HepG2 (cell line): ENCODE data around the gene NEDD4L. TPM values are rescaled to one million over a fixed set of nuclear protein-coding genes. Genes with fewer than 3 reads are reported as not detected.

Source experiments
- CEBPG ChIP-seq: IDR thresholded peaks from 2 replicates; pipeline ENCODE4 v1.6.1; 2016
- CHD2 ChIP-seq: IDR thresholded peaks from 2 replicates; pipeline ENCODE4 v1.6.1; 2011; ENCODE audit warnings: low read depth, low read length, improper control_type of control experiment
- CREB1 ChIP-seq, 2 experiments: fragments of 450-650 bp in 1 of 2; IDR thresholded peaks; 2 replicates each; pipeline ENCODE4 v1.6.1; 2016 to 2017; ENCODE audit warnings: control low read depth in 1 of 2, mild to moderate bottlenecking in 1 of 2, missing compliant biosample characterization in 1 of 2, missing genetic modification characterization in 1 of 2
- ETV5 ChIP-seq: IDR thresholded peaks from 2 replicates; pipeline ENCODE4 v1.6.1; 2018; ENCODE audit warnings: missing biosample characterization, missing genetic modification reagents, inconsistent platforms, borderline replicate concordance
- HCFC1 ChIP-seq: fragments of 150-350 bp; IDR thresholded peaks from 2 replicates; pipeline ENCODE4 v1.6.1; 2014; ENCODE audit warnings: low read depth, low read length
- HMGA1 ChIP-seq: sonication (generic); formaldehyde crosslinking; conservative IDR thresholded peaks from 2 replicates; pipeline ENCODE4 v1.4.0; 2020; ENCODE audit warnings: missing genetic modification reagents
- KDM6A ChIP-seq: IDR thresholded peaks from 2 replicates; pipeline ENCODE4 v1.6.1; 2016; ENCODE audit warnings: low read depth
- LCORL ChIP-seq, 2 experiments: fragments of 450-650 bp in 1 of 2; sonication (generic) in 1 of 2; formaldehyde crosslinking in 1 of 2; IDR thresholded peaks; 2 replicates each; pipeline versions ENCODE4 v1.5.0 to v1.6.1; 2017 to 2020; ENCODE audit warnings: antibody characterized with exemption in 1 of 2, missing genetic modification reagents in 1 of 2
- MXD4 ChIP-seq: IDR thresholded peaks from 2 replicates; pipeline ENCODE4 v1.6.1; 2016; ENCODE audit warnings: mild to moderate bottlenecking, missing biosample characterization, missing genetic modification reagents
- NCOR1 ChIP-seq: fragments of 200-600 bp; sonication (generic); IDR thresholded peaks from 2 replicates; pipeline ENCODE4 v1.7.0; 2017; ENCODE audit warnings: antibody characterized with exemption, low read length, borderline replicate concordance
- NR2C2 ChIP-seq: sonication (generic); formaldehyde crosslinking; IDR thresholded peaks from 2 replicates; pipeline ENCODE4 v1.4.0; 2020; ENCODE audit warnings: missing genetic modification reagents, mild to moderate bottlenecking, moderate library complexity, borderline replicate concordance
- RAD21 ChIP-seq: fragments of 450-650 bp; formaldehyde crosslinking; IDR thresholded peaks from 2 replicates; pipeline ENCODE4 v1.5.0; 2020; ENCODE audit warnings: mild to moderate bottlenecking
- SP4 ChIP-seq: sonication (generic); formaldehyde crosslinking; IDR thresholded peaks from 2 replicates; pipeline ENCODE4 v1.8.1; 2023; ENCODE audit warnings: mild to moderate bottlenecking, missing genetic modification reagents
- TBX2 ChIP-seq: sonication (generic); formaldehyde crosslinking; IDR thresholded peaks from 2 replicates; pipeline ENCODE4 v1.5.0; 2020; ENCODE audit warnings: missing genetic modification reagents, mild to moderate bottlenecking, borderline replicate concordance
- ZSCAN9 ChIP-seq: IDR thresholded peaks from 2 replicates; pipeline ENCODE4 v1.6.1; 2016; ENCODE audit warnings: borderline replicate concordance
- polyA plus RNA-seq, 8 experiments: library from polyadenylated mRNA; depleted of rRNA in 3 of 8; stranded (reverse) in 7 of 8; unstranded in 1 of 8; fragments of >200 nt; fragmentation: Illumina TruSeq in 4 of 8; extraction: Trizol in 4 of 8; gene quantifications; 2 replicates each; pipeline versions ENCODE4 v1.2.1 to v1.2.3, GENCODE V29; 2011 to 2016; ENCODE audit warnings: low read depth in 4 of 8, missing spikeins in 1 of 8, mixed read lengths in 1 of 8; ENCODE audit not compliant: insufficient read depth in 1 of 8
- total RNA-seq, 5 experiments: library from RNA; depleted of rRNA; stranded (reverse); fragments of >200 nt; fragmentation: Illumina TruSeq; extraction: Trizol; gene quantifications; 2 replicates each; pipeline ENCODE4 v1.2.3, GENCODE V29; 2016; ENCODE audit warnings: low read depth in 1 of 5
- TF ChIP-seq, protein P1 (sequence below), 2 experiments: sonication (generic) in 1 of 2; formaldehyde crosslinking in 1 of 2; IDR thresholded peaks; 2 replicates each; pipeline versions ENCODE4 v1.4.0 to v1.6.1; 2016 to 2020; ENCODE audit warnings: borderline replicate concordance in 1 of 2, low read depth in 1 of 2, mild to moderate bottlenecking in 1 of 2, missing genetic modification reagents in 1 of 2
- TF ChIP-seq, protein P2 (sequence below): sonication (generic); formaldehyde crosslinking; IDR thresholded peaks from 2 replicates; pipeline ENCODE4 v1.5.0; 2020; ENCODE audit warnings: mild to moderate bottlenecking, missing genetic modification reagents, moderate library complexity
- TF ChIP-seq, protein P3 (sequence below): sonication (generic); formaldehyde crosslinking; IDR thresholded peaks from 2 replicates; pipeline ENCODE4 v1.9.0; 2021; ENCODE audit warnings: missing genetic modification reagents, borderline replicate concordance

Gene NEDD4L
- total and polyA plus RNA-seq, 2 of the 13 experiments (the other 11 are each of a cell fraction or from before 2014, with no cell fraction given): 168 to 390 TPM

DNA sequence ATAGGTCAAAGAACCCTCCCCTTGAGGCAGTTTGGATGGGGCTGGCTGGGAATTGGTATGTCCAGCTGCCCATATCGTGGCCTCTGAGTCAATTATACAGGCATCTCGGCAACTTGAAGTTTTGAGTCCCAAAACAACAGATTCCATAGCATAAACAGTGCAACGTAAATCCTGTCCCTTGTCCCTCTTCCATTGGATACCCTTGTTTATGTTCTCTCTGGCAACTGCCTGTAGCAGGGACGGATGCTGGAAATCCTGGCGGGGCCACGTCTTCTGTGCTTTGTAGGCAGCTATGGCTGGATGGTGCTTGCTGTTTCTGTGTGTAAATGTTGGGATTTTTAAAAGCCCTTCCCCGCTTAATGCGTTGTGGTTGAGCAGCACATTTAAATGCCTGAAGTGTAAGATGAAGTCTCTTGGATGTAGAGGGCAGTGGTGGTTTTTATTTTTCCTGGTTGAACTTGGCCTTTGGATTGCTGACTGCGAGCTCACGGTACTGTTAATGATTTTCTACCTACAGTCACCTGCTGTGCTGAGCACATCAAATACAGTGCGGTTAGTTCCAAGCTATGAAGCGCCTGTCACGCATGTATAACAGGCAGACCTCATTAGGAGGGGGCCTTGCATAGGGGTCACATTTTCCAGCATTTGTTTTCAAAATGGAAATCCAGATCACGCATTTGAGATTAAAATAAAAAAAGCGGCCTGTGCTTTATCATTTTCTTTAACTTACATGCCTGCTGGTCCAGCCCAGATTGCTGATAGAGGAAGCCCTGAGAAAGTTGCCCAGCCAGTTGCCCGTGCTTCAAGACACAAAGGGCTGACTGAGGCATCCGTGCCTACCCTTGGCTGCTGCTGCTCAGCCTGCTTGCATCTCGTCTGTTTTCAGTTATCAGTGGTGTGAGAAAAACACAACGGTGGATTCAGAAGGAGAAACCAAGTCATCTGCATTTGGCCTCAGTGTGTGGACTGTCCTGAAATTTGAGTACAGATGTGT lies 84.7 kb downstream of the NEDD4L start (continued):
- no peak for TF ChIP-seq HMGA1
- no peak for TF ChIP-seq SP4
- TF ChIP-seq ZSCAN9 (CRISPR knock-in tag): no peak
- no peak for TF ChIP-seq CEBPG (CRISPR knock-in tag)
- TF ChIP-seq TBX2 (CRISPR knock-in tag): peak; percentile 38; the same call in 1 of the 2 replicates
- TF ChIP-seq, protein P1, sequence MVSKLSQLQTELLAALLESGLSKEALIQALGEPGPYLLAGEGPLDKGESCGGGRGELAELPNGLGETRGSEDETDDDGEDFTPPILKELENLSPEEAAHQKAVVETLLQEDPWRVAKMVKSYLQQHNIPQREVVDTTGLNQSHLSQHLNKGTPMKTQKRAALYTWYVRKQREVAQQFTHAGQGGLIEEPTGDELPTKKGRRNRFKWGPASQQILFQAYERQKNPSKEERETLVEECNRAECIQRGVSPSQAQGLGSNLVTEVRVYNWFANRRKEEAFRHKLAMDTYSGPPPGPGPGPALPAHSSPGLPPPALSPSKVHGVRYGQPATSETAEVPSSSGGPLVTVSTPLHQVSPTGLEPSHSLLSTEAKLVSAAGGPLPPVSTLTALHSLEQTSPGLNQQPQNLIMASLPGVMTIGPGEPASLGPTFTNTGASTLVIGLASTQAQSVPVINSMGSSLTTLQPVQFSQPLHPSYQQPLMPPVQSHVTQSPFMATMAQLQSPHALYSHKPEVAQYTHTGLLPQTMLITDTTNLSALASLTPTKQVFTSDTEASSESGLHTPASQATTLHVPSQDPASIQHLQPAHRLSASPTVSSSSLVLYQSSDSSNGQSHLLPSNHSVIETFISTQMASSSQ (IDR thresholded peaks at IDR 0.05; ENCODE audit: low read depth): peak; percentile 83
- TF ChIP-seq, protein P1 (CRISPR knock-in tag; IDR thresholded peaks at IDR 0.05; ENCODE audit: borderline replicate concordance): peak; percentile 88
- no peak for TF ChIP-seq CREB1 (IDR thresholded peaks at IDR 0.05)
- peak; percentile 27; the same call in 1 of the 2 replicates for TF ChIP-seq CREB1 (CRISPR knock-in tag; IDR thresholded peaks at IDR 0.05)
- TF ChIP-seq MXD4: no peak
- no peak for TF ChIP-seq CHD2
- peak; percentile 26; the same call in 1 of the 2 replicates for TF ChIP-seq NCOR1
- TF ChIP-seq NR2C2 (CRISPR knock-in tag): no peak
- TF ChIP-seq KDM6A (CRISPR knock-in tag): no peak
- no peak for TF ChIP-seq ETV5 (CRISPR knock-in tag)
- TF ChIP-seq, protein P2, sequence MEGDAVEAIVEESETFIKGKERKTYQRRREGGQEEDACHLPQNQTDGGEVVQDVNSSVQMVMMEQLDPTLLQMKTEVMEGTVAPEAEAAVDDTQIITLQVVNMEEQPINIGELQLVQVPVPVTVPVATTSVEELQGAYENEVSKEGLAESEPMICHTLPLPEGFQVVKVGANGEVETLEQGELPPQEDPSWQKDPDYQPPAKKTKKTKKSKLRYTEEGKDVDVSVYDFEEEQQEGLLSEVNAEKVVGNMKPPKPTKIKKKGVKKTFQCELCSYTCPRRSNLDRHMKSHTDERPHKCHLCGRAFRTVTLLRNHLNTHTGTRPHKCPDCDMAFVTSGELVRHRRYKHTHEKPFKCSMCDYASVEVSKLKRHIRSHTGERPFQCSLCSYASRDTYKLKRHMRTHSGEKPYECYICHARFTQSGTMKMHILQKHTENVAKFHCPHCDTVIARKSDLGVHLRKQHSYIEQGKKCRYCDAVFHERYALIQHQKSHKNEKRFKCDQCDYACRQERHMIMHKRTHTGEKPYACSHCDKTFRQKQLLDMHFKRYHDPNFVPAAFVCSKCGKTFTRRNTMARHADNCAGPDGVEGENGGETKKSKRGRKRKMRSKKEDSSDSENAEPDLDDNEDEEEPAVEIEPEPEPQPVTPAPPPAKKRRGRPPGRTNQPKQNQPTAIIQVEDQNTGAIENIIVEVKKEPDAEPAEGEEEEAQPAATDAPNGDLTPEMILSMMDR: peak; percentile 50
- TF ChIP-seq LCORL (IDR thresholded peaks at IDR 0.05): no peak
- TF ChIP-seq LCORL (CRISPR knock-in tag; IDR thresholded peaks at IDR 0.05): no peak
- TF ChIP-seq, protein P3, sequence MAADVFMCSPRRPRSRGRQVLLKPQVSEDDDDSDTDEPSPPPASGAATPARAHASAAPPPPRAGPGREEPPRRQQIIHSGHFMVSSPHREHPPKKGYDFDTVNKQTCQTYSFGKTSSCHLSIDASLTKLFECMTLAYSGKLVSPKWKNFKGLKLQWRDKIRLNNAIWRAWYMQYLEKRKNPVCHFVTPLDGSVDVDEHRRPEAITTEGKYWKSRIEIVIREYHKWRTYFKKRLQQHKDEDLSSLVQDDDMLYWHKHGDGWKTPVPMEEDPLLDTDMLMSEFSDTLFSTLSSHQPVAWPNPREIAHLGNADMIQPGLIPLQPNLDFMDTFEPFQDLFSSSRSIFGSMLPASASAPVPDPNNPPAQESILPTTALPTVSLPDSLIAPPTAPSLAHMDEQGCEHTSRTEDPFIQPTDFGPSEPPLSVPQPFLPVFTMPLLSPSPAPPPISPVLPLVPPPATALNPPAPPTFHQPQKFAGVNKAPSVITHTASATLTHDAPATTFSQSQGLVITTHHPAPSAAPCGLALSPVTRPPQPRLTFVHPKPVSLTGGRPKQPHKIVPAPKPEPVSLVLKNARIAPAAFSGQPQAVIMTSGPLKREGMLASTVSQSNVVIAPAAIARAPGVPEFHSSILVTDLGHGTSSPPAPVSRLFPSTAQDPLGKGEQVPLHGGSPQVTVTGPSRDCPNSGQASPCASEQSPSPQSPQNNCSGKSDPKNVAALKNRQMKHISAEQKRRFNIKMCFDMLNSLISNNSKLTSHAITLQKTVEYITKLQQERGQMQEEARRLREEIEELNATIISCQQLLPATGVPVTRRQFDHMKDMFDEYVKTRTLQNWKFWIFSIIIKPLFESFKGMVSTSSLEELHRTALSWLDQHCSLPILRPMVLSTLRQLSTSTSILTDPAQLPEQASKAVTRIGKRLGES (CRISPR knock-in tag): no peak
- no peak for TF ChIP-seq HCFC1
- no peak for TF ChIP-seq RAD21 (CRISPR knock-in tag)
